Retinal pigment epithelial cell (primary cell): ENCODE measurements around the gene HAUS5.

Experiments used
- DNase-seq: peaks from one replicate; pipeline ENCODE4 v3.0.0-alpha.2; 2010; ENCODE audit warnings: low read depth
- H3K4me3 ChIP-seq: 2 replicates; pipeline ENCODE4 v1.5.1; 2011; ENCODE audit warnings: mild to moderate bottlenecking, low read length, control low read depth, moderate library complexity
- CTCF ChIP-seq: conservative IDR thresholded peaks from 2 replicates; pipeline ENCODE4 v1.5.1; 2011; ENCODE audit warnings: low read depth, low read length, control low read depth, inconsistent platforms

HAUS5 gene

GRCh38 chr19:35621708-35622107 is 9.2 kb downstream of the HAUS5 start:
- no peak for TF ChIP-seq CTCF
- DNase-seq = no peak

GRCh38 chr19:35622750-35623149 is 10.2 kb downstream of the HAUS5 start:
- H3K4me3 ChIP-seq = no peak overlapping the region
- no peak for DNase-seq
- no peak for TF ChIP-seq CTCF

More at GRCh38 chr19:35621708-35622107, 9.2 kb downstream of the HAUS5 start:
- H3K4me3 ChIP-seq = no peak overlapping the region

GRCh38 chr19:35623327-35624010 is 10.9 kb downstream of the HAUS5 start:
- DNase-seq = no peak
- no peak for TF ChIP-seq CTCF
- no peak overlapping the region for H3K4me3 ChIP-seq

- DNase-seq = no peak
- peak overlapping the region; percentile 90 for H3K4me3 ChIP-seq
- TF ChIP-seq CTCF = no peak
Observed at GRCh38 chr19:35628264-35628564, 15.7 kb downstream of the HAUS5 start.

GRCh38 chr19:35628565-35629331 is 16.2 kb downstream of the HAUS5 start, which contains the start of gene RBM42:
Gene RBM42, plus strand, starts transcription at chr19:35629036. Its CDS starts 118 bp downstream, at chr19:35629154.
- H3K4me3 ChIP-seq = peak within 1 kb of the TSS; percentile 90
- peak; percentile 96 for DNase-seq
- TF ChIP-seq CTCF = no peak

GRCh38 chr19:35629332-35629633 is 16.7 kb downstream of the HAUS5 start:
- no peak for TF ChIP-seq CTCF
- H3K4me3 ChIP-seq = peak overlapping the region; percentile 90
- no peak for DNase-seq
